Neural cell (in vitro differentiated cells): ENCODE results near the gene TPD52L3.

ENCODE experiments used
- CTCF ChIP-seq: fragments of 450-650 bp; IDR thresholded peaks from 2 replicates; pipeline ENCODE4 v1.5.1; 2014; ENCODE audit warnings: antibody characterized with exemption, mild to moderate bottlenecking, moderate library complexity; ENCODE audit not compliant: poor library complexity, severe bottlenecking
- REST ChIP-seq: IDR thresholded peaks from 2 replicates; pipeline ENCODE4 v1.6.1; 2012; ENCODE audit warnings: borderline replicate concordance
- SMC3 ChIP-seq: fragments of 450-650 bp; conservative IDR thresholded peaks from 2 replicates; pipeline ENCODE4 v1.6.1; 2014; ENCODE audit warnings: antibody characterized with exemption, mild to moderate bottlenecking, moderate library complexity; ENCODE audit not compliant: poor library complexity

- no peak for TF ChIP-seq SMC3
- TF ChIP-seq REST: no peak
- no peak for TF ChIP-seq CTCF
Observed at GRCh38 chr9:6355728-6356127, 27.6 kb downstream of the TPD52L3 start.
